H1 (cell line): ENCODE data around the gene C3. TPM values are rescaled to one million over a fixed set of nuclear protein-coding genes. Genes with fewer than 3 reads are reported as not detected.

Experiments used
- CTCF ChIA-PET: fragments of 300-600 bp; sonication (Branson Sonifier 250); formaldehyde crosslinking; loops from one replicate; lab custom pipeline; 2021; ENCODE audit not compliant: partially characterized antibody; lab: Charles Lee
- POLR2A ChIA-PET: fragments of 300-600 bp; sonication (Branson Sonifier 250); formaldehyde crosslinking; loops from one replicate; lab custom pipeline; 2021; ENCODE audit warnings: inconsistent platforms; ENCODE audit not compliant: partially characterized antibody; lab: Charles Lee
- DNase-seq, 2 experiments: peaks; one replicate each; pipeline versions ENCODE4 v3.0.0 to v3.0.0-alpha.2; 2010 to 2022; ENCODE audit warnings: low spot score in 2 of 2, low read depth in 1 of 2, mixed read lengths in 1 of 2
- FAIRE-seq: peaks from 2 replicates; lab custom pipeline; 2011; peaks lifted over from hg19 to GRCh38; lab: Jason Lieb, UNC
- H2AFZ ChIP-seq: 2 replicates; pipeline ENCODE4 v1.8.1; 2012; ENCODE audit warnings: low read length, inconsistent platforms
- H2AK5ac ChIP-seq: 2 replicates; pipeline ENCODE4 v1.6.1; 2013; ENCODE audit warnings: low read depth, low read length
- H2BK120ac ChIP-seq: replicated peaks from 2 replicates; pipeline ENCODE3; 2013; ENCODE audit warnings: low read depth, low read length, inconsistent platforms
- H2BK12ac ChIP-seq: 2 replicates; pipeline ENCODE4 v1.6.1; 2013; ENCODE audit warnings: low read depth, low read length
- H2BK15ac ChIP-seq: 2 replicates; pipeline ENCODE4 v1.6.1; 2013; ENCODE audit warnings: low read length
- H2BK20ac ChIP-seq: 2 replicates; pipeline ENCODE4 v1.6.1; 2013; ENCODE audit warnings: low read length
- H2BK5ac ChIP-seq: 2 replicates; pipeline ENCODE4 v1.6.1; 2013; ENCODE audit warnings: low read depth, low read length
- H3K14ac ChIP-seq: 2 replicates; pipeline ENCODE4 v1.6.1; 2013; ENCODE audit warnings: inconsistent platforms; ENCODE audit not compliant: insufficient read length
- H3K18ac ChIP-seq: 2 replicates; pipeline ENCODE4 v1.6.1; 2013; ENCODE audit warnings: low read length; ENCODE audit errors: extremely low read depth
- H3K23ac ChIP-seq: 2 replicates; pipeline ENCODE4 v1.6.1; 2013; ENCODE audit warnings: inconsistent platforms; ENCODE audit not compliant: insufficient read length
- H3K23me2 ChIP-seq: 2 replicates; pipeline ENCODE4 v1.6.1; 2013; ENCODE audit warnings: low read depth, low read length
- H3K27ac ChIP-seq: 2 replicates; pipeline ENCODE4 v1.6.1; 2011; ENCODE audit warnings: low read depth, low read length, inconsistent platforms
- H3K27me3 ChIP-seq, 4 experiments: replicated peaks in 1 of 4; 1 replicate in 1 of 4; 2 replicates in 3 of 4; pipeline versions ENCODE4 v1.6.1 to v1.8.1; 2011 to 2013; ENCODE audit warnings: low read length in 3 of 4, mild to moderate bottlenecking in 3 of 4, inconsistent platforms in 2 of 4, mixed read lengths in 2 of 4, moderate library complexity in 1 of 4; ENCODE audit not compliant: control insufficient read depth in 3 of 4, insufficient read depth in 3 of 4; ENCODE audit errors: extremely low read depth in 1 of 4
- H3K36me3 ChIP-seq, 4 experiments: 2 replicates each; pipeline versions ENCODE4 v1.6.1 to v1.8.1; 2011 to 2013; ENCODE audit warnings: mild to moderate bottlenecking in 4 of 4, low read length in 3 of 4, moderate library complexity in 2 of 4, control low read depth in 1 of 4, inconsistent platforms in 1 of 4; ENCODE audit not compliant: insufficient read depth in 4 of 4, control insufficient read depth in 2 of 4
- H3K4ac ChIP-seq: replicated peaks from 2 replicates; pipeline ENCODE3; 2013; ENCODE audit warnings: low read length, low read depth, mixed read lengths, inconsistent platforms; ENCODE audit not compliant: insufficient read length
- H3K4me1 ChIP-seq, 4 experiments: replicated peaks in 1 of 4; 1 replicate in 1 of 4; 2 replicates in 3 of 4; pipeline versions ENCODE4 v1.6.1 to v1.8.1; 2011 to 2013; ENCODE audit warnings: low read length in 3 of 4, inconsistent platforms in 2 of 4, mixed read lengths in 1 of 4; ENCODE audit not compliant: insufficient read depth in 4 of 4, control insufficient read depth in 3 of 4
- H3K4me2 ChIP-seq, 2 experiments: 2 replicates each; pipeline versions ENCODE4 v1.6.1 to v1.8.1; 2011 to 2013; ENCODE audit warnings: low read depth in 2 of 2, low read length in 2 of 2, control low read depth in 1 of 2, inconsistent platforms in 1 of 2, mild to moderate bottlenecking in 1 of 2; ENCODE audit not compliant: insufficient read depth in 1 of 2
- H3K4me3 ChIP-seq, 4 experiments: fragments of 200-600, 300-600 bp in 1 of 4; sonication (generic), shearing (Covaris generic), sonication (Bioruptor Twin) in 1 of 4; 2 replicates each; pipeline versions ENCODE4 v1.5.1 to v1.8.1; 2011 to 2016; ENCODE audit warnings: low read length in 4 of 4, low read depth in 3 of 4, control low read depth in 2 of 4, inconsistent platforms in 2 of 4, mild to moderate bottlenecking in 2 of 4, mixed read lengths in 1 of 4, moderate library complexity in 1 of 4; ENCODE audit not compliant: insufficient read depth in 2 of 4; ENCODE audit errors: extremely low read depth in 1 of 4
- H3K56ac ChIP-seq: replicated peaks from 2 replicates; pipeline ENCODE3; 2013; ENCODE audit warnings: low read depth, mild to moderate bottlenecking, mixed read lengths, low read length, inconsistent platforms; ENCODE audit not compliant: insufficient read length
- H3K79me1 ChIP-seq: 2 replicates; pipeline ENCODE4 v1.6.1; 2013; ENCODE audit warnings: low read depth, low read length, control low read depth
- H3K79me2 ChIP-seq, 2 experiments: 2 replicates each; pipeline versions ENCODE4 v1.6.1 to v1.8.1; 2012 to 2013; ENCODE audit warnings: low read length in 2 of 2, mild to moderate bottlenecking in 2 of 2, inconsistent platforms in 1 of 2; ENCODE audit not compliant: insufficient read depth in 2 of 2, control insufficient read depth in 1 of 2
- H3K9ac ChIP-seq, 4 experiments: replicated peaks in 1 of 4; 1 replicate in 1 of 4; 2 replicates in 3 of 4; pipeline versions ENCODE4 v1.6.1 to v1.8.1; 2011 to 2013; ENCODE audit warnings: low read depth in 3 of 4, low read length in 3 of 4, control low read depth in 2 of 4, mild to moderate bottlenecking in 2 of 4, moderate library complexity in 2 of 4, inconsistent platforms in 1 of 4; ENCODE audit errors: extremely low read depth in 1 of 4
- H3K9me3 ChIP-seq, 2 experiments: 2 replicates each; pipeline versions ENCODE4 v1.6.1 to v1.8.1; 2012 to 2013; ENCODE audit warnings: mild to moderate bottlenecking in 2 of 2, moderate library complexity in 2 of 2, control low read depth in 1 of 2, inconsistent platforms in 1 of 2, low read depth in 1 of 2, low read length in 1 of 2, mixed read lengths in 1 of 2; ENCODE audit not compliant: insufficient read depth in 2 of 2
- H4K20me1 ChIP-seq, 2 experiments: replicated peaks in 1 of 2; 2 replicates each; pipeline versions ENCODE3 to v1.8.1; 2011 to 2013; ENCODE audit warnings: inconsistent platforms in 2 of 2, low read length in 2 of 2, mild to moderate bottlenecking in 1 of 2; ENCODE audit not compliant: insufficient read depth in 2 of 2, control insufficient read depth in 1 of 2
- H4K5ac ChIP-seq: 2 replicates; pipeline ENCODE4 v1.6.1; 2013; ENCODE audit warnings: low read length, low read depth, mixed read lengths, inconsistent platforms; ENCODE audit not compliant: insufficient read length
- H4K8ac ChIP-seq: 2 replicates; pipeline ENCODE4 v1.8.0; 2013; ENCODE audit warnings: mild to moderate bottlenecking, moderate library complexity, low read length, inconsistent platforms; ENCODE audit not compliant: insufficient read depth; ENCODE audit errors: extremely low read depth
- H4K91ac ChIP-seq: replicated peaks from 2 replicates; pipeline ENCODE3; 2013; ENCODE audit warnings: low read length, mixed read lengths, inconsistent platforms; ENCODE audit not compliant: insufficient read length
- ASH2L ChIP-seq: fragments of 200-600, 300-600 bp; sonication (generic); IDR thresholded peaks from one replicate; pipeline ENCODE4 v1.7.1; 2017; ENCODE audit warnings: low read length
- HDAC6 ChIP-seq: IDR thresholded peaks from one replicate; pipeline ENCODE4 v1.7.1; 2012; ENCODE audit warnings: low read depth, mild to moderate bottlenecking, inconsistent platforms, low read length, moderate library complexity
- POU5F1 ChIP-seq: IDR thresholded peaks from 2 replicates; pipeline ENCODE4 v1.6.1; 2011; ENCODE audit warnings: low read depth, mild to moderate bottlenecking, low read length, moderate library complexity
- SIRT6 ChIP-seq: IDR thresholded peaks from one replicate; pipeline ENCODE4 v1.7.1; 2012; ENCODE audit warnings: low read length, inconsistent platforms
- SRF ChIP-seq: IDR thresholded peaks from 2 replicates; pipeline ENCODE4 v1.6.1; 2011; ENCODE audit warnings: mild to moderate bottlenecking, low read depth, low read length, moderate library complexity
- TCF12 ChIP-seq: IDR thresholded peaks from 2 replicates; pipeline ENCODE4 v1.6.1; 2011; ENCODE audit warnings: low read depth, mild to moderate bottlenecking, low read length
- WGBS, 2 experiments: shearing (Covaris generic) in 1 of 2; methylation state at CpG; one replicate each; pipeline versions ENCODE4 v1.1.6 to v1.1.7; 2013 to 2015; ENCODE audit warnings: low lambda C conversion rate in 2 of 2, mixed read lengths in 2 of 2, inconsistent platforms in 1 of 2, low coverage in 1 of 2, missing lambda C conversion rate in 1 of 2; ENCODE audit not compliant: insufficient replicate concordance in 2 of 2, insufficient coverage in 1 of 2, insufficient read length in 1 of 2; ENCODE audit errors: extremely low coverage in 1 of 2, missing lambda C conversion rate in 1 of 2; 5-methylcytosine and 5-hydroxymethylcytosine counted together
- polyA plus RNA-seq, 7 experiments: library from polyadenylated mRNA; depleted of rRNA in 3 of 7; stranded (reverse) in 5 of 7; unstranded in 2 of 7; fragments of >200 nt in 5 of 7; fragments of 200-250 nt in 2 of 7; gene quantifications; 1 replicate in 5 of 7; 2 replicates in 1 of 7; 4 replicates in 1 of 7; pipeline versions ENCODE4 v1.2.1 to v1.2.3, GENCODE V29; 2011 to 2013; ENCODE audit warnings: missing spikeins in 2 of 7, mixed read lengths in 2 of 7
- total RNA-seq: library from RNA; stranded (reverse); fragmentation: NEBNext Ultra II Directional; extraction: Animal tissue kit (Norgen Biotek cat#: 25700); gene quantifications from 2 replicates; pipeline ENCODE4 v1.2.1, GENCODE V29; 2021

Gene C3
- total and polyA plus RNA-seq, 2 of the 8 experiments (the other 6 are each of a cell fraction or from before 2014, with no cell fraction given): 6.4 to 12.8 TPM

- no peaks in the 10 kb centered on the region for H3K36me3 ChIP-seq
- H2AFZ ChIP-seq: no peak overlapping the region
- H2BK120ac ChIP-seq: no peak overlapping the region
- H3K18ac ChIP-seq: no peak overlapping the region
- no peak overlapping the region for H2BK15ac ChIP-seq
- H3K4ac ChIP-seq: no peak overlapping the region
- H3K79me1 ChIP-seq: no peaks in the 10 kb centered on the region
- no peak overlapping the region for H3K27ac ChIP-seq
- H4K5ac ChIP-seq: no peak overlapping the region
- H3K79me2 ChIP-seq: no peaks in the 10 kb centered on the region
- no peak overlapping the region for H2BK12ac ChIP-seq
- no peaks in the 10 kb centered on the region for H3K4me1 ChIP-seq
- no peak overlapping the region for H2BK5ac ChIP-seq
- H3K4me2 ChIP-seq: no peak overlapping the region
- no peaks in the 10 kb centered on the region for H4K20me1 ChIP-seq
- H3K4me3 ChIP-seq: no peak overlapping the region
- H3K23me2 ChIP-seq: no peaks in the 10 kb centered on the region
- H4K8ac ChIP-seq: no peak overlapping the region
- no peak overlapping the region for H3K23ac ChIP-seq
- no peaks in the 10 kb centered on the region for H3K27me3 ChIP-seq
- DNase-seq (no peak), FAIRE-seq (no peak)
- H4K91ac ChIP-seq: no peak overlapping the region
- H2AK5ac ChIP-seq: no peak overlapping the region
- CTCF ChIA-PET: interaction anchor here (1.0 kb wide), 1 partner anchor 199 kb away, joined by 3 read pairs; no protein-coding TSS in a partner anchor
- H3K14ac ChIP-seq: no peak overlapping the region
- POLR2A ChIA-PET: no interaction called here
- TF ChIP-seq TCF12: no peak
- TF ChIP-seq ASH2L: no peak
- TF ChIP-seq HDAC6: no peak
- TF ChIP-seq POU5F1: no peak
- no peak for TF ChIP-seq SRF
- no peak for TF ChIP-seq SIRT6
- H3K9me3 ChIP-seq: no peaks in the 10 kb centered on the region; a peak in 1 of 4 replicates
- 89% methylated on average over 11 of the region's 11 CpGs; no CpG with 5 or more reads in 1 of the 2 experiments for WGBS, 2 experiments
- no peak overlapping the region for H2BK20ac ChIP-seq
- no peak overlapping the region for H3K9ac ChIP-seq
- H3K56ac ChIP-seq: no peak overlapping the region
These were observed 51.8 kb downstream of the C3 start for GRCh38 chr19:6668691-6669090.
